Loucy (cell line): Measurements from ENCODE around the gene METRNL.

Experiments used
- H2AFZ ChIP-seq: fragments of 200-600 bp; sonication (generic); 2 replicates; pipeline ENCODE4 v1.6.0; 2016; ENCODE audit warnings: antibody characterized with exemption, mild to moderate bottlenecking, low read length, moderate library complexity
- H3F3A ChIP-seq: fragments of 200-600 bp; 2 replicates; pipeline ENCODE4 v1.6.0; 2016; ENCODE audit warnings: antibody characterized with exemption, low read depth, mild to moderate bottlenecking
- H3K27me3 ChIP-seq: fragments of 200-600 bp; sonication (generic); 2 replicates; pipeline ENCODE4 v1.6.1; 2014; ENCODE audit warnings: low read length, mild to moderate bottlenecking; ENCODE audit not compliant: insufficient read depth, poor library complexity, severe bottlenecking
- H3K36me3 ChIP-seq: fragments of 200-600 bp; sonication (generic); 2 replicates; pipeline ENCODE4 v1.6.1; 2016; ENCODE audit warnings: low read length; ENCODE audit not compliant: insufficient read depth
- H3K4me1 ChIP-seq: fragments of 200-600 bp; sonication (generic); 2 replicates; pipeline ENCODE4 v1.5.1; 2014; ENCODE audit warnings: low read length, mild to moderate bottlenecking; ENCODE audit not compliant: insufficient read depth, poor library complexity, severe bottlenecking
- H3K4me2 ChIP-seq: fragments of 200-600 bp; sonication (generic); 2 replicates; pipeline ENCODE4 v1.6.0; 2014; ENCODE audit warnings: antibody characterized with exemption, low read length, low read depth, mild to moderate bottlenecking; ENCODE audit not compliant: poor library complexity, severe bottlenecking
- H3K4me3 ChIP-seq: fragments of 200-600 bp; sonication (generic); 2 replicates; pipeline ENCODE4 v1.5.1; 2014; ENCODE audit warnings: low read length, mild to moderate bottlenecking, mixed read lengths; ENCODE audit not compliant: poor library complexity, severe bottlenecking
- H3K79me2 ChIP-seq: fragments of 200-600 bp; sonication (generic); 2 replicates; pipeline ENCODE4 v1.6.1; 2014; ENCODE audit warnings: low read length; ENCODE audit not compliant: insufficient read depth
- H3K9ac ChIP-seq: fragments of 200-600 bp; sonication (generic); 2 replicates; pipeline ENCODE4 v1.6.0; 2014; ENCODE audit warnings: mild to moderate bottlenecking, low read depth, low read length, moderate library complexity; ENCODE audit not compliant: poor library complexity, severe bottlenecking
- H3K9me2 ChIP-seq: fragments of 200-600 bp; sonication (generic); replicated peaks from 2 replicates; pipeline ENCODE4 v1.6.1; 2016; ENCODE audit warnings: low read depth, low read length, mixed read lengths
- H3K9me3 ChIP-seq: fragments of 200-600 bp; sonication (generic); 2 replicates; pipeline ENCODE4 v1.6.1; 2014; ENCODE audit warnings: mild to moderate bottlenecking, antibody characterized with exemption, low read length, low read depth; ENCODE audit not compliant: insufficient read depth
- H4K20me1 ChIP-seq: fragments of 200-600 bp; sonication (generic); 2 replicates; pipeline ENCODE4 v1.6.0; 2014; ENCODE audit warnings: antibody characterized with exemption, low read length, mild to moderate bottlenecking; ENCODE audit not compliant: insufficient read depth, poor library complexity, severe bottlenecking
- CTCF ChIP-seq: fragments of 200-600 bp; sonication (generic); conservative IDR thresholded peaks from 2 replicates; pipeline ENCODE4 v1.5.1; 2014; ENCODE audit warnings: mild to moderate bottlenecking, antibody characterized with exemption, low read length
- EZH2phosphoT487 ChIP-seq: fragments of 200-600 bp; IDR thresholded peaks from 2 replicates; pipeline ENCODE4 v1.6.1; 2018; ENCODE audit warnings: antibody characterized with exemption, mild to moderate bottlenecking, moderate library complexity, borderline replicate concordance

The METRNL gene

GRCh38 chr17:83078378-83079351 is 744 bp upstream of the METRNL start:
- no peak overlapping the region for H3K9ac ChIP-seq
- H3K27me3 ChIP-seq = no peaks in the 10 kb centered on the region
- no peaks in the 10 kb centered on the region for H3K9me2 ChIP-seq
- H3K36me3 ChIP-seq = no peaks in the 10 kb centered on the region
- no peaks in the 10 kb centered on the region for H3K79me2 ChIP-seq
- H3K4me3 ChIP-seq = peak overlapping the region; percentile 37
- TF ChIP-seq CTCF (no peak), EZH2phosphoT487 (no peak)
- peaks cover 21% of the 10 kb centered on the region for H3K4me1 ChIP-seq
- H3K4me2 ChIP-seq = no peak overlapping the region
- H3F3A ChIP-seq = peaks cover 8% of the 10 kb centered on the region; the same call in 1 of the 2 replicates
- peaks cover 8% of the 10 kb centered on the region for H4K20me1 ChIP-seq
- no peak overlapping the region for H2AFZ ChIP-seq
- no peaks in the 10 kb centered on the region for H3K9me3 ChIP-seq

GRCh38 chr17:83079766-83080578 is 563 bp downstream of the METRNL start:
- H3K4me3 ChIP-seq = peak overlapping the region; percentile 69
- peaks cover 8% of the 10 kb centered on the region; the same call in 1 of the 2 replicates for H3F3A ChIP-seq
- H3K9ac ChIP-seq = no peak overlapping the region
- H3K27me3 ChIP-seq = no peaks in the 10 kb centered on the region
- H4K20me1 ChIP-seq = peaks cover 8% of the 10 kb centered on the region
- H3K4me2 ChIP-seq = peak overlapping the region; percentile 54
- peaks cover 31% of the 10 kb centered on the region for H3K4me1 ChIP-seq
- H3K9me2 ChIP-seq = no peaks in the 10 kb centered on the region
- no peaks in the 10 kb centered on the region for H3K36me3 ChIP-seq
- H2AFZ ChIP-seq = no peak overlapping the region; the same call in 1 of the 2 replicates
- 0 out of 2 replicates have a peak, but pooled peaks cover 4% of the 10 kb centered on the region for H3K79me2 ChIP-seq
- H3K9me3 ChIP-seq = no peaks in the 10 kb centered on the region
- TF ChIP-seq CTCF = no peak
- TF ChIP-seq EZH2phosphoT487 = no peak

GRCh38 chr17:83080579-83080857 is 1.1 kb downstream of the METRNL start:
- Histone ChIP-seq H3K4me2 (peak overlapping the region; percentile 54), H3K4me1 (peaks cover 31% of the 10 kb centered on the region), H3K4me3 (peak overlapping the region; percentile 69), H3K9me2 (no peaks in the 10 kb centered on the region), H3K9ac (peak overlapping the region; percentile 17), H3K9me3 (no peaks in the 10 kb centered on the region), H3K79me2 (0 out of 2 replicates have a peak, but pooled peaks cover 4% of the 10 kb centered on the region), H3K36me3 (no peaks in the 10 kb centered on the region), H4K20me1 (peaks cover 8% of the 10 kb centered on the region), H2AFZ (no peak overlapping the region; the same call in 1 of the 2 replicates), H3F3A (peaks cover 8% of the 10 kb centered on the region; the same call in 1 of the 2 replicates), H3K27me3 (no peaks in the 10 kb centered on the region)
- TF ChIP-seq EZH2phosphoT487 = no peak
- no peak for TF ChIP-seq CTCF
